NCI-H446 treated with DMSO at 0.1 percent for 48 hours (cell line): ENCODE results near the gene GTSE1.
"Not testable (repeated sequence)": the region's sequence is repeated elsewhere in the genome, so short reads cannot be mapped to it uniquely, and the experiment has no call there.

Experiments used
- DNase-seq: peaks from one replicate; lab custom pipeline; 2025; lab: John Stamatoyannopoulos, UW

The GTSE1 gene

GRCh38 chr22:46294784-46295183 is 1.9 kb upstream of the GTSE1 start:
- no peak for DNase-seq

- DNase-seq = no peak
Observed at GRCh38 chr22:46295277-46295971, 1.2 kb upstream of the GTSE1 start.

GRCh38 chr22:46297151-46297812 is 612 bp downstream of the GTSE1 start:
- DNase-seq = no peak

GRCh38 chr22:46299101-46299500 is 2.4 kb downstream of the GTSE1 start:
- DNase-seq = no peak

GRCh38 chr22:46300491-46300890 is 3.8 kb downstream of the GTSE1 start:
- no peak for DNase-seq

- DNase-seq = no peak
Observed at GRCh38 chr22:46303347-46303965, 6.8 kb downstream of the GTSE1 start.

GRCh38 chr22:46308283-46308988 is 11.8 kb downstream of the GTSE1 start:
- DNase-seq = no peak

GRCh38 chr22:46309526-46310085 is 12.9 kb downstream of the GTSE1 start:
- no peak for DNase-seq

- DNase-seq = no peak
Observed at GRCh38 chr22:46312056-46312455, 15.4 kb downstream of the GTSE1 start.

GRCh38 chr22:46312848-46313247 is 16.2 kb downstream of the GTSE1 start:
- not testable (repeated sequence) for DNase-seq

GRCh38 chr22:46315976-46316375 is 19.3 kb downstream of the GTSE1 start:
- no peak for DNase-seq

GRCh38 chr22:46317646-46318045 is 21.0 kb downstream of the GTSE1 start:
- DNase-seq = no peak

- no peak for DNase-seq
Observed at GRCh38 chr22:46318576-46318975, 21.9 kb downstream of the GTSE1 start.

- no peak for DNase-seq
Observed at GRCh38 chr22:46319319-46319718, 22.6 kb downstream of the GTSE1 start.

- no peak for DNase-seq
Observed at GRCh38 chr22:46320166-46320710, 23.6 kb downstream of the GTSE1 start.

GRCh38 chr22:46320716-46321386 is 24.2 kb downstream of the GTSE1 start:
- DNase-seq = no peak

GRCh38 chr22:46322711-46323110 is 26.0 kb downstream of the GTSE1 start:
- no peak for DNase-seq

GRCh38 chr22:46323162-46323561 is 26.5 kb downstream of the GTSE1 start:
- no peak for DNase-seq

- DNase-seq = no peak
Observed at GRCh38 chr22:46326066-46326680, 29.5 kb downstream of the GTSE1 start.

- no peak for DNase-seq
Observed at GRCh38 chr22:46327691-46328465, 31.2 kb downstream of the GTSE1 start.
